GM21423 (cell line): ENCODE measurements around the gene HDAC1.
A peak's percentile ranks its signal among the peaks of the same experiment; 100 is the strongest.

Experiments
- ATAC-seq: cut with Tn5 transposase; IDR thresholded peaks from one replicate; pipeline ENCODE4 v1.9.1; 2021; ENCODE audit warnings: mild to moderate bottlenecking, moderate library complexity; ENCODE audit not compliant: unreplicated experiment

Gene HDAC1

DNA sequence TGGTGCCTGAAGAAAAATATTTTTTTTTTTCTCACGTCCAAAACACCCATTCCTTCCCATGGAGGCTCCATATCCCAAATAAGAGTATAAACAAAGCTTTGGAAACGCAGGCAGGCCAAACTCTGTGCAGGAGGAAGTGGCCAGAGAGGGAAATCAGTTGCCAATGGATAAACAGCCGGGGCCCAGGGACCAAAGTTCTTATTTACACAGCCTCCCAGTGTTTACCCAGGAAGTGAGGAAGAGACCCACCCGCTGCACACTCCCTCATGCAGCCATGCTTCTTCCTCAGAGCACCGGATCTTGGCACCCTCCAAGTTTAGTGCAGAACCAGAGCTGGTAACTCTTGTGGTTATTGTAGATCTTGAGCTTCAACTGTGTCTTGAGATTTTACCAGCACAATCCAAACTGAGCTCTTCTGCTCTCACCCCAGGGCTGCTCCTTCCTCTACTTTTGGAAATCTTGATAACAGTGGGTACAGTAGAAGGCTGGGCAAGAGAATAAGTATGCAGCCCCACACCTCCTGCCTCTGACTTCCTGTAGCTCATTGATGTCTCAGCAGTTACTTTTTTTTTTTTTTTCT is 29.9 kb downstream of the HDAC1 start:
- ATAC-seq = no peak

DNA sequence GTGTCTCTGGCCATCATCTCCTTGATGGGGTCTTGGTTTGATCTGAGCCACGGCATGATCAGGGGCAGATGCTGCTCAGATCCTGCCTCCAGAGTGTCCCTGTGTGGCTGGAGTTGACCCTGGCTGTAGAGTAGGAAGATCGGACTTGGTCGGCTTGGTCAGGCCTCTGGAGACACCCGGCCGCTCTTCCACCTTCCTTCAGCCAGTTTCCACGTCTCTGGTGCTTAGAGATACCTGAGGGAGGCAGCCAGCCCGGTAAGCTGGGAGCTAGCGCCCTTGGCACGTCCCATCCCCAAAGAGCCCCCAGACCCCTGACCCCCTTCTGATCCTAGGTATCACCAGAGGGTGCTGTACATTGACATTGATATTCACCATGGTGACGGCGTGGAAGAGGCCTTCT is 35.3 kb downstream of the HDAC1 start:
- ATAC-seq = no peak

DNA sequence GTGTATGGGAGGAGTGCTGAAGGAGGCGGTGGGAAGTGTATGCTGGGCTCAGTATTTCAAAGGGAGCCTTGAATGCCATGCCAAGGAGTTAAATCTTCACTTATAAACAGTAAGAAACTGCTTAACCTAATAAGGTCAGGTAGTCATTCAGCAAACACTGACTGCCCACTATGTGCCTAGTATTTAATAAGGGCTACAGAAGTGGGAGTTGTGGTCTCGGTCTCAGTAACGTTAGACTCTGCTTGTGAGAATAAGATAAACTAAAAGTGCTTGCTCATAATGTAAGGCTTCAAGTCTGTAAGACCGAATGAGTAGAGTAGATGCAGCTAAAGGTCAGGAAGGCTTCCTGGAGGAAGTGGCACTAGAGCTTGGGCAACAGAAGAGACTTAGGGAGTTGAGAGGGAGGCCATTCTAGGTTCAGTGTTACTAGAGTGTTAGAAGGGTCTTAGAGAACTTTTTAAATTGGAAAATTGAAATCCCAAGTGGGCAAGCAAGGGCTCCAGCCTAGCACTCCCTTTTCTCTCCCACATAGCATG is 38.1 kb downstream of the HDAC1 start:
- no peak for ATAC-seq

DNA sequence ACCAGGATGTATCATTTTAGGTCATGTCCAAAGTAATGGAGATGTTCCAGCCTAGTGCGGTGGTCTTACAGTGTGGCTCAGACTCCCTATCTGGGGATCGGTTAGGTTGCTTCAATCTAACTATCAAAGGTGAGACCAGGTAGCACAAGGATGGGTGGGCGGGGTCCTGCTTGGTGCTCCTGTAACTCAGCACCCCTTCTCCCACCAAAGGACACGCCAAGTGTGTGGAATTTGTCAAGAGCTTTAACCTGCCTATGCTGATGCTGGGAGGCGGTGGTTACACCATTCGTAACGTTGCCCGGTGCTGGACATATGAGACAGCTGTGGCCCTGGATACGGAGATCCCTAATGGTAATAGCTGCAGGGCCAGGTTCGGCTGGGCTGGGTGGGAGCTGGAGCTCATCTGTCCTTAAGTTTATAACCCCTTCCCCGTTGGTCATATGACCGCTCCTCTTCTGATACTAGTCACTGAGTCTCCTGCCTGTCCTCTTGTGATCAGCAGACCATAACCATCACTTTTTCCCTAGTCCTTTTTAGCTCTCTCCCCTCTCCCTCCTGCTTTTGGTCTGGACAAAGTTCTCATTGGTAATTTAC is 38.8 kb downstream of the HDAC1 start:
- ATAC-seq = no peak

DNA sequence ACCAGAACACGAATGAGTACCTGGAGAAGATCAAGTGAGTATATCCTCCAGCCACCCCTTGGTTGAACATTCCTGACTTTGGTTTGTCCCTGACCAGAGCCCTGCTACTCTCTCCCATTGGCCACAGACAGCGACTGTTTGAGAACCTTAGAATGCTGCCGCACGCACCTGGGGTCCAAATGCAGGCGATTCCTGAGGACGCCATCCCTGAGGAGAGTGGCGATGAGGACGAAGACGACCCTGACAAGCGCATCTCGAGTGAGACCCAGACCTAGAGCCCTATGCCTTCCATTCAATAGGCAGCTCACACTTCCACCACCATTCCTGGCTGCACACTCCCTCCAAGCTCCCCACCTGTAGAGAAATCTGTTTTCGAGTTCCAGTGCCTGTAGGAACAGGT is 39.7 kb downstream of the HDAC1 start:
- ATAC-seq = no peak

DNA sequence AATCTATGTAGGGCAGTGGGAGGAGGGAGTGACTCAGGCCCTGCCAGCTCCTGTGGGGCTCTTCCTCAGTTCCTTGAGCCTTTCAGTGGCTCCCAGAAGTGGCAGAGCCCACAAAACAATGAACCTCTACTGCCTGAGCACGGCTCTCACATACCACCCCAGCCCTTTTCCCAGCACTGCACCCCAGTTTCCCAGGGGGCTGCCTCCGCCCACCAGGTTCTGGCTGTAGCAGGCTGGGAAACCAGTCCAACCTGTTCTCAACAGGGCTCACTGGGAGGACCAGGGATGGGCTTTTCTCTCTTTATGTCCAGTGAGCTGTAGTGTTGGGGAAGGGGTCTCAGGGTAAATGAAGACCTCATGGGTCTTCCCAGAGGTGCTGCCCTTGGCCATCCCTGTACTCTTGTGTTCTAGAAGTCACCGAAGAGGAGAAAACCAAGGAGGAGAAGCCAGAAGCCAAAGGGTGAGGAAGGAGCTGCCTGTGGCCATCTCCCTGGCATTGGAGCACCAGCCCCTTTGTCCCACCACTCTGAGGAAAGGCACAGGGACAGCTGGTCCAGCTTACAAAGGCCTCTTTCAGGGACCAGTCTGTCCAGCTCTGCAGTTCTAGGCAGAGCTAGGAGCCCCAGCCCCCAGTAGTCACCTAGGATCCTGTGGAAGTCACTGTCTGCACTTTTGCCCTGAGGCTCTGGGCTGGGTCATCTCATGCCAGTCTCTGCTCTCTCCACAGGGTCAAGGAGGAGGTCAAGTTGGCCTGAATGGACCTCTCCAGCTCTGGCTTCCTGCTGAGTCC is 40.6 kb downstream of the HDAC1 start:
- ATAC-seq = no peak

DNA sequence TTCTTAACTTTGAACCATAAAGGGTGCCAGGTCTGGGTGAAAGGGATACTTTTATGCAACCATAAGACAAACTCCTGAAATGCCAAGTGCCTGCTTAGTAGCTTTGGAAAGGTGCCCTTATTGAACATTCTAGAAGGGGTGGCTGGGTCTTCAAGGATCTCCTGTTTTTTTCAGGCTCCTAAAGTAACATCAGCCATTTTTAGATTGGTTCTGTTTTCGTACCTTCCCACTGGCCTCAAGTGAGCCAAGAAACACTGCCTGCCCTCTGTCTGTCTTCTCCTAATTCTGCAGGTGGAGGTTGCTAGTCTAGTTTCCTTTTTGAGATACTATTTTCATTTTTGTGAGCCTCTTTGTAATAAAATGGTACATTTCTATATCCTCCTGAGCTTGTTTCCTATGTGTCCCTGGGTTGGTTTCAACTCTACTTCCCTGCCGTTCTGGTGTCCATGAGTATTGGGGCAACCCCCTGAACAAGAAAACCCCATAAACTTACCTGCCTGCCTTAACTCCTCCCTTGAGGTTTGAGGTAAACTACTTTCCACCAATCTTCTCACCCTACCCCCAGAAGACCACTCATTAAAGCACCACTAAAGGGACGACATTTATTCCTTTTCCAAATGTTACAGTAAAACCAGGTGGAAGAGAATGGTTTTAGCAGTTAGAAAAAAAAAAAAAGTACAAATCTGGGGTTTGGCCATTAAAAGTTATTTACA is 41.5 kb downstream of the HDAC1 start:
- no peak for ATAC-seq

DNA sequence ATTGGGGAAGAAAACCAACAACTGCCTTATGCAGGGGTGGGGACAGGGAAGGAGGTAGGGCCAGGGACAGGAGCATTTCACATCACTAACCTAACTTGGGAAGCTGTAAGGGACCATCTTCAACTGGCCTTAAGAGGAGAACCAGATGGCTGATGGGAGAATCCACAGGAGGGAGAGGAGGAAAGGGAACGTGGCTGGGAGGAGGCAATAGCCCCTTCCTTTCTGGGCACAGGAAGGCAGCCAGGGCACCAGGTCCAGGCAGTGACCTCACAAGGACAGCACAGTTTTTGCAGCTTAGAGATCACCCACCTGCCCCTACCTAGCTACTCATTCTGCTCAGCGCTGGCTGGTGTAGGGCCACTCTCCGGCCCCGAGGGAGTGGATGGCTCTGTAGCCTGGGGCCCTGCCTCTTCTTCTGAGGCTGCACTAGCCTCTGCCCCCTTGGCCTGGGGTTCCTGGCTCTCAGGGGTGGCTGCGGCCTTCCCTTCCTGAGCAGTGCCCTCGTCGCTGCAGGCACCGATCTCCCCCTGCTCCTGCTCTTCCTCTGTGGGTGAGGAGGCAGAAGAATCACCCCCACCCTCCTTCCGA is 42.5 kb downstream of the HDAC1 start:
- no peak for ATAC-seq

DNA sequence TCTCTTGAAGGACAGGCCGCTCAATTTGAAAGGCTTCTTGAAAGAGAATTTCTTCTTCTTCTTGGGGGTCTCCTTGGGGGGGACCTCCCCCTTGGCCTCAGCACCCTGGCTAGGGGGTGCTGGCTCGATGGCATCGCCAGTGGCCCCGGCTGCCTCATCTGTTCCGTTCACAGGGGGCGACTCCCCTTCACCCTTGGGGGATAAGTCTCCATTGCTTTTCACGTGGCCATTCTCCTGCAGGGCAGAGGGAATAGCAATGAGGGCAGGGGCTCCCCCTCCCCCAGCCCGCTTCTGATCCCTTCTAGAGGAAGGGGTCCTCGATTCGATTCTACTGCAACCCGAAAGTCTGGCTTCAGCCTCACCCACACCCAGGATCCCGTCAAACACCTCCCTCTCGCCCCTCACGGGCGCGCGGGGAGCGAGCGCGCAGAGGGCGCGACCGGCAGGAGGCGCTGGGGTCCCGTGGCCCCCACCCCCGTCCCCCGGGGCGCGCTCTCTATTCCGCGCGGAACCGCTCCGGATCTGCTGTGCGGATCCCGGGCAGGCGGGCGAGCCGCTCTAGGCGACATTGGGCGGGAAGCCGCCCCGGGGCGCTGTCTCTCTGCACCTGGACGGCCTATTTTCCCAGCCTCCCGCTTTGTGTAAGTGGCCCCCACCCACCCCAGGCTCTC is 43.1 kb downstream of the HDAC1 start:
- peak; percentile 21 for ATAC-seq

DNA sequence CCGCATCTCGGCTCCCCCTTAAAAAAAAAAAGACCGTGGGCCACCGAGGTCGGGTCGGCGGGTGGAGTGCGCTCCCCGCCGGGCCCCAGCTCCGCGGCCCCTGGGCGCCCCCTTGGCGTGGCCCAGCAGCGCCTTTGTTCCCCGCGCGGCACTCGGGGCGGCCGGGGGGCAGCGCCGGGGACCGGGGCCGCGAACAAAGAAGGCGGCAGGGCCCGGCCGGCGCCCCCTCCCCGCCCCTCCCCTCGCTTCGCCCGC is 43.6 kb downstream of the HDAC1 start:
- ATAC-seq = peak; percentile 2

DNA sequence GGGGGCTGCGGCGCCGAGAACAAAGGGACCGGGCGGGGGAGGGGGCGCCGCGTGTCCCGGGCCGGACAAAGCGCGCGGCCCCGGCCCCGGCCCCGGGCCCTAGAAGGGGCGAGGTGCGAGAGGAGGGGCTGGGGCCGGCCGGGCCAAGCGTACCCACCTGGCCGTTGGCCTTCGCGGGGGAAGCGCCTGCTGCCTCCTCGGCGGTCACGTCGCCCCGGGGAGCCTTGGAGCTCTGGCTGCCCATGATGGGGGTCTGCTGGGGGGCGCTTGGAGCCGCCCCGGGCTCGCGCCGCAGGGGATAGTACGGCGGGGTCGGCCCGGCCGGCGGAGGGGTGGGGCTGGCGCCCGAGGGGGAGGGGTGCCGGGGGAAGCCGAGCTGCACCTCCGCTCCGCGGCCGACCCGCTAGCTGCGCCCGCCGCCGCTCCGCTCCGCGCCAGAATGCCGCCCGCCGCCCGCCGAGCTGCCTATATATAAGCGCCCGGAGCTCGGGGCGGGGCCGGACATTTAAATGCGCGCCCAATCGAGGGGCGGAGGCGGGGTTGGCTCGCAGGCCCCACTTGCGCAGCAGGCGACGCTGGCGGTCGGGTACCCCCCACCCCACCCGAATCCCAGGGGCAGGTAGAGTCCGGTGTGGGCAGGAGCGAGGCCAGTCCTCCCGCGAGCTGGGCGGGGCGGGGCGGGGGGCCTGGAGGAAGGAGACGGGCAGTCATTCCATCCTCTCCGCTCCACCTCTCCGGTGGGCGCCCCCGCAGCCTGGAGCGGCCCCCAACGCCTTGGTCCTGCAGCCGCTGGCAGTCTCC is 44.1 kb downstream of the HDAC1 start, which contains the start of gene MARCKSL1:
Gene MARCKSL1 (minus strand): TSS at position 444 of the 801 bp plus-strand sequence. CDS start 200 bp downstream, at position 244.
- peak; percentile 45 for ATAC-seq

DNA sequence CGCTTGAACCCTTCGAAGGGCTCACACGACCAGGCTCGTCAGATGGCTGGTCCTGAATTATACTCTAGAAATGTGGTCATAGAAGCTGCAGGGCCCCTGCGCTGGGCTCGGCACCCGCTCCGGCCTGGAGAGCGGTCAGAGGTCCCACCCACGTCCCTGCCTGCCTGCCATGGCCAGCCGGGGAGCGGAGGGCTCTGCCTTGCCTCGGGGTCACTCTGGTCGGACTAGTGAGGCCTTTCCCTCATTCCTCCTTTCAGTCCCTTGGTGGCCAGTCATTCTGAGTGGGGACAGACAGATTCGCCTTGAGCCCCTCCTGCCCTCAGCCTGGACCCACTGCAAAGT is 44.7 kb downstream of the HDAC1 start:
- no peak for ATAC-seq

DNA sequence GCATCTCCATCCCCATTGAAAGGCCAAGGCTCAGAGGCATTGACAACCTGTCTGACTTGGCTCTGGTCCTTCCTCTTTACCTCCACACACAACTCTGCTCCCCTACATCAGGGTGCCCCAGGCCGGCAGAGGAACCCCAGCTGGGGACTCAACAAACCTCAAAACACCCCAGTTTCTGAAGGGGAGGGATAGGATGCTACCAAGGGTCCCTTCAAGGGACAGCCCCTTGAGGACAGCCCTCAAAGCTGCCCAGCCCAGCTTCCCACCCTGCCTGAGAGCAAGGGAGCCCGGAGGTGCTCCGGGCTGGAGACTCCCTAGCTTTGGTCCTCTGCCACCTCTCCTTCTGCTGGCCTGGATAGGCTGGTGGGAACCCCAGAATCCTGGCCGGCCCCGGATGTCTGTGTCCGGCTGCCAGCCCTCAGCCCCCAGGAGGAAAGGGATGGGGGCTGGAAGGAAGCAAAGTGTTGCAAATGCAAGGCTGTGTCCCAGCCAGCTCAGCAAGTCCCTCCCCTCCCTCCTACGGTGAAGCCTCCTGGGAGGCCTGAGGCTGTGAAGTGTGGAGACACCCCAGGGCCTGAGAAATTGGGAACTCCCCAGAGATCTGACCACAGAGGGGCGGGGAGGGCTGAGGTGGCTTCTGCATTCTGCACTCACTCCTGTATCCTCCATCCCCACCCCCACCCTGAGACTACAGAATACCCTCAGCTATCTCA is 45.2 kb downstream of the HDAC1 start:
- ATAC-seq = peak; percentile 24

DNA sequence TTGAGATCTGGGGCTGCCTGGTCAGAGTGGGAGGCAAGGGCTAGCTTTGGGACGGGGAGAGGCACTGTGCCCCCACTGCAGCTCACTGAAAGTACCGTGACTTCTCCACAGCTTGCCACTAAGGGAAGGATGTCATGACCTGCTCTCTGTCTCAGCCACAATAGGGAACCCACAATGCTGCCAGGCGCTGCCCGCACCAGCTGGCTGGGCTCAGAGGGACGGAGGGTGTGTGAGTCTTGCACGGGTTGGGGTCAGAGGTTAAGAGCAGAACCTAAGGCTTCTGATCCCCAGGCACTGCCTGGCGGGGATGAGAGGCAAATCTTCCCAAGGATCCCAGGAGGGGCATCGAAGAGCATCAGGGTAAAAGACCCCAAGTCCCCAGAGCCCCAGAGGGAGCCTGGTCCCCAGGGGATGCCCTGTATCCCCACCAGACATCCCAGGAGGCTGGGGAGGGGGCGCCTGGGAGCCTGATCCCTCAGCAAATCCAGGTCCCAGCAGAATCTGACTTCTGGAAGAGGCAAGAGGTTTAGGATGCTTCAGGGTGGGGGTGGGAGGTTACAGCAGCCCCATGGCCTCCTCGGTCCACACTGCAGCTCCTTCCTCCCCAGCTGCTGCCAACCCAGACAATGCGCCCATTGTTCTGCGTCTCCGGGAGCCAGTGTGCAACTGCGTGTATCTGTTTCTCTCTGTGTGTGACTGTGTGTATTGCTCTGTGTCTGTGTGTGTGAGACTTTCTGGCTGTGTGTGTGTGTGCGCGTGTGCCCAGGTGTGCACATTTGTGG is 46.2 kb downstream of the HDAC1 start:
- ATAC-seq = no peak

DNA sequence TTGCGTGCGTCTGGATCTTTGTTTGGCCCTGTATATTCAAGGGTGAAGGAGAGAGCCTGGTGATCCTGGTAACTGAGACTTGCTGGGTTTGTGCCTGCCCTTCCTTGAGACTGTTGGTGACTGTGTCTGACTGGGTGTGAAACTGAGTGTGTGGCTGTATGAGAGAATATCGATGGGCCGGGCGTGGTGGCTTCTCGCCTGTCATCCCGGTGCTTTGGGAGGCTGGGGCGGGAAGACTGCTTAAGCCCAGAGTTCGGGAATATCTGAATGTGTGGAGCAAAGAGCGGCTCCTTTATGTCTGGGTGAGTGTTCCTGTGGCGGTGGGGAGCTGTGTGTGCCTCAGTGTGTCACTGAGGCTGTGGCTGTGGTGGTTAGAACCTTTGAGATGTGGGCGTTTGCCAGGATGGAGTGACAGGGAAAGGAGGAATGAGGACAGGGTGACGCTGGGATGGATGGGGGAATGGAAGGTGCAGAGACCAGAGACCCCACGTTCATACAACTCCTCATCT is 46.8 kb downstream of the HDAC1 start:
- no peak for ATAC-seq

DNA sequence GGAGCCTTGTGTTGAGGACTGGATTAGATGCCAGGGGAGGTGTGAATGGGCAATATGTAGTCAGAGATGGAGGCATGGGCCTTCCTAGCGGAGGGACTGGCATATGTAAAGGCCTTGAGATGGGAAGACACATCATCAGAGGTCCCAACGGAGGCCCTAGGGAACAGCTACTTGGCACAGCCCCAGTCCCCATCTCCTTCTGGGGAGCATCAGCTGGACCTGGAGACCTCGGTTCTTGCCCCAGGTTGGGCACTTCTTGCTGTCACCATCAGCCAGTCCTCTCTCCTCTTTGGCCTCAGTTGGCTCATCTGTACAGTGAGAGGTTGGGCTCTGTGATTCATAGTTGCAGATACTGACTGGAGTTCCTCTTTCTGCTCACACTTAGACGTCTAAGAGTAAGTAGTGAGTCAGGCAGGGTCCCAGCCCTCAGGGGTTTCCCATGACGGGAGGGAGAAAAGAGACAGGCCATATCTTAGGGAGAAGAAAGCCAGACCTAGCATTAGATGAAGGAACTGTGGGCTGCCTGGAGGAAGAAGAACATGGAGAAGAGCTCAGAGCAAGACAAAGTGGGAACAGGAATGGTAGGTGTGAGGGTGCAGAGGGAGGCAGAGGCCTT is 47.6 kb downstream of the HDAC1 start:
- no peak for ATAC-seq

DNA sequence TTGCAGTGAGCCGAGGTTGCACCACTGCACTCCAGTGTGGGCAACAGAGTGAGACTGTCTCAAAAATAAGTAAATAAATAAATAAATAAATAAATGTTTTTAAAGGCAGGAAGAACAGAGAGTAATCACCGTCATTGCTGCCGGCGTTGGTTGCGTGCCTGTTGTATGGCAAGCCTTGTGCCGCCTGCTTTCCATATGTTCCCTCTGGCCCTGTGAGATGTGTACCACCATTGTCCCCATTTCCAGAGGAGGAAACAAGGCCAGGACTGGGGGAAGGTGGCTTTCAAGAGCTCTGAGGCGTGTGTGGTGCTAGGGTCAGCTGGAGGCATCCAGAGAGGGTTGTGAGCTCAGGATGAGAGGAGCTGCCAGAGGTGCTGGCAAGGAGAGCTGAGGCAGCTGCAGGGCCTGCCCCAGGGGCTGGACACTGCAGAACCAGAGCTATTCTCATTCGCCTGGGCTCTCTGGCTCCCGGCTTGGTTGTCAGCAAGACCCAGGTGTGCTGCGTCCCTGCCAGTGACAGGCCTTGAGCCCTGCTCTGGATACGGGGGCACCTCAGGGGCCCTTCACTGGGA is 49.4 kb downstream of the HDAC1 start:
- no peak for ATAC-seq

DNA sequence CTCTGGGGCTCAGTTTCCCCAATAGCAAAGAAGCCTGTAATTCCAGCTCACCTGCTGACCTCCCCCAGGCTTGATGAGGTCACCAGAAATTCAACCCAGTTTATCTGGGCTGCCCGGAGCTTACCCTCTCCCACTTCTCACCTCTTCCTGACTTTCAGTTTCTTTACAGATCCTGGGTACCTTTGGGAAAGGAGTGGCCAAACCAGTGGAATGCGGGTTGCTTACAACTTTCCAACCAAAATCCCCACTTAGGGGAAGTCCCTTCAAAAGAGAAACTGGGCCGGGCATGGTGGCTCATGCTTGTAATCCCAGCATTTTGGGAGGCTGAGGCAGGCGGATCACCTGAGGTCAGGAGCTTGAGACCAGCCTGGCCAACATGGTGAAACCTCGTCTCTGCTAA is 50.1 kb downstream of the HDAC1 start:
- ATAC-seq = no peak
